ENCODE data around the gene DNPEP.

GRCh38 chr2:219422952-219423534, 35.3 kb upstream of the DNPEP start:
- TF ChIP-seq CTCF (IDR thresholded peaks at IDR 0.05) (no peak), EZH2 (IDR thresholded peaks at IDR 0.05; ENCODE audit: borderline replicate concordance, insufficient read depth, low read depth, low read length, poor library complexity, severe bottlenecking) (no peak)

Measured in B cell (primary cell).